ENCODE results near the gene HOMER2.
A peak's percentile ranks its signal among the peaks of the same experiment; 100 is the strongest.

HOMER2 gene

DNA sequence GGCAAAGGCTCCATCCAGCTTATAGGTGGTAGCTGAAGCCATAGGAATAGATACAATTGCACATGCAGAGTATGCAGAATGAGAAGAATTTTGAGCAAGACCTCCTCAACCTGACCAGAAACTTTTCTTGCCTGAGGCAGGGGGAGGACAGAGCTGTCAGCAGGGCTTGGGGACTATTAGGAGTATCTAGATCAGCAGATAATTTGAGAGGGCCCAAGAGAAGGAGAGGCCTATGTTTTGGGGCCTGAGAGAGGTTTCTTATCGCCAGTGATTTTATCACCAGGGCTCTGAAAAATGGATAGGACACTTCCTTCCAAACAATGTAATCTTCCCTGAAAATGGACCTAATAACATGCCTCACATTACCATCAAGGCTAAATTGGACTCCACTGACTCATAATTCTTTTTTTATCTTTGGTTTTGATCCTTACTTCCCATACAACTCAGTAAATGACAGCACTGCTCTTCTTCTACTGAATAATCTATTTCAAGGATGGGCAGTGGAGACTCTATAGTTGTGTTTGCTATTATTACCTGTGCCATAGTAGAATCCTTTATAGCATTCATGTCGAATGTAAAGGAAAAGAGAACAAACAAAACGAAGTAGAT is 17.7 kb upstream of the HOMER2 start:
- Histone ChIP-seq H3K4me3 (replicated peaks; ENCODE audit: low read depth, low read length) (no peak overlapping the region), H3K27me3 (replicated peaks; ENCODE audit: control insufficient read depth, insufficient read depth, low read length) (no peaks in the 10 kb centered on the region)
- TF ChIP-seq, protein P1, sequence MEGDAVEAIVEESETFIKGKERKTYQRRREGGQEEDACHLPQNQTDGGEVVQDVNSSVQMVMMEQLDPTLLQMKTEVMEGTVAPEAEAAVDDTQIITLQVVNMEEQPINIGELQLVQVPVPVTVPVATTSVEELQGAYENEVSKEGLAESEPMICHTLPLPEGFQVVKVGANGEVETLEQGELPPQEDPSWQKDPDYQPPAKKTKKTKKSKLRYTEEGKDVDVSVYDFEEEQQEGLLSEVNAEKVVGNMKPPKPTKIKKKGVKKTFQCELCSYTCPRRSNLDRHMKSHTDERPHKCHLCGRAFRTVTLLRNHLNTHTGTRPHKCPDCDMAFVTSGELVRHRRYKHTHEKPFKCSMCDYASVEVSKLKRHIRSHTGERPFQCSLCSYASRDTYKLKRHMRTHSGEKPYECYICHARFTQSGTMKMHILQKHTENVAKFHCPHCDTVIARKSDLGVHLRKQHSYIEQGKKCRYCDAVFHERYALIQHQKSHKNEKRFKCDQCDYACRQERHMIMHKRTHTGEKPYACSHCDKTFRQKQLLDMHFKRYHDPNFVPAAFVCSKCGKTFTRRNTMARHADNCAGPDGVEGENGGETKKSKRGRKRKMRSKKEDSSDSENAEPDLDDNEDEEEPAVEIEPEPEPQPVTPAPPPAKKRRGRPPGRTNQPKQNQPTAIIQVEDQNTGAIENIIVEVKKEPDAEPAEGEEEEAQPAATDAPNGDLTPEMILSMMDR (IDR thresholded peaks at IDR 0.05; ENCODE audit: insufficient read depth, low read length, poor library complexity, severe bottlenecking) = no peak

DNA sequence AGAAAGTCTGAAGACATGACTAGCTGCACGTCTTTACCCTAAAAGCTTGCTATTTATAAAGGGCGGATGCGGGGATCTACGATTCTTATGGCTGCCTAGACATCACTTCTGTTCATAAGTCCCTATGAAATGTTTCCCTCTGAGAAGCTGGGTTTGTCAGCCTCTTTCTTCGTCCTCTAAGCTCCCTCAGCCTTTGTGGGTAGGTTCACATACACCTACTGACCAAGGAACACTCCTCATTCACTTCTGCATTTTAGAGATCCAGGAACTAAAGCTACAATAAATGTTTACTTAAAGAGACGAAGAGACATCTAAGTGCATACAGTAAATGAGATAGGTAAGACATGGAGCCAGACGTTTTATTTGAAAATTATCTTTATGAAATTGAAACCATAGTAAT is 16.8 kb upstream of the HOMER2 start:
- Histone ChIP-seq H3K27me3 (replicated peaks; ENCODE audit: control insufficient read depth, insufficient read depth, low read length) (no peaks in the 10 kb centered on the region), H3K4me3 (replicated peaks; ENCODE audit: low read depth, low read length) (no peak overlapping the region), H3K36me3 (ENCODE audit: control insufficient read depth, insufficient read depth, low read length) (no peaks in the 10 kb centered on the region)
- DNase-seq (ENCODE audit: extremely low read depth, insufficient read length) = no peak
- TF ChIP-seq, protein P1 (IDR thresholded peaks at IDR 0.05; ENCODE audit: insufficient read depth, low read length, poor library complexity, severe bottlenecking) = no peak

More for the DNA sequence above, 17.7 kb upstream of the HOMER2 start:
- DNase-seq (ENCODE audit: extremely low read depth, insufficient read length) = no peak
- H3K36me3 ChIP-seq (ENCODE audit: control insufficient read depth, insufficient read depth, low read length) = no peaks in the 10 kb centered on the region

DNA sequence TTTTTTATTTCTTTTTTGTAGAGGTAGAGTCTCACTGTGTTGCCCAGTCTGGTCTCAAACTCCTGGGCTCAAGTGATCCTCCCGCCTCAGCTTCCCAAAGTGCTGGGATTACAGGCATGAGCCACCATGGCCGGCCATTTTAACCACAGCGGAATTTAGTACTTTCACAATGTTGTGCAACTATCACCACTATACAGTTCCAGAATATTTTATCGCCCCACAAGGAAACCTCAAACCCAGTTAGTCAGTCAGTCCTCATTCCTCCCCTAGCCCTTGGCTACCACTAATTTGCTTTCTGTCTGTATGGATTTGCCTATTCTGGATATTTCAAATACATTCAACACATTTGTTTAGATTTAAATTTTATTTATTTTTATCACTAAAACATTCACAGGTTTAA is 15.5 kb upstream of the HOMER2 start:
- no peak overlapping the region for H3K4me3 ChIP-seq (replicated peaks; ENCODE audit: low read depth, low read length)
- TF ChIP-seq, protein P1 (IDR thresholded peaks at IDR 0.05; ENCODE audit: insufficient read depth, low read length, poor library complexity, severe bottlenecking) = no peak
- H3K36me3 ChIP-seq (ENCODE audit: control insufficient read depth, insufficient read depth, low read length) = no peaks in the 10 kb centered on the region
- no peak for DNase-seq (ENCODE audit: extremely low read depth, insufficient read length)
- no peaks in the 10 kb centered on the region for H3K27me3 ChIP-seq (replicated peaks; ENCODE audit: control insufficient read depth, insufficient read depth, low read length)

DNA sequence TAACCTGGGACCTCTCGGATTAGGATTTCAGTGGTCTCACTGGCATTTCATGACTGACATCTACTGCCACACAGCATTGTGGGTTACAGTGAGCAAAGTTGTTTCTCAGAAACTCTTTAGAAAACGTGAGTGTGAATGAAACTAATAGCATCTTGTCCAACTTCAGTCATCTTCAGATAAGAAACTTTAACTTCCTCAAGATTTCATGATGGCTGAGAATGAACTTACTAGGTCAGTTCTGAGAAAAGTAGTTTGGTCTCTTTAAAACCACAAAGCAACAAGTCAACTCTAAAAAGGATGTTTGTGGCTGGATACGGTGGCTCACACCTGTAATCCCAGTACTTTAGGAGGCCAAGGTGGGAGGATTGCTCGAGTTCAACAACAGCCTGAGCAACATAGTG is 14.2 kb upstream of the HOMER2 start:
- Histone ChIP-seq H3K27me3 (replicated peaks; ENCODE audit: control insufficient read depth, insufficient read depth, low read length) (no peaks in the 10 kb centered on the region), H3K36me3 (ENCODE audit: control insufficient read depth, insufficient read depth, low read length) (no peaks in the 10 kb centered on the region), H3K4me3 (replicated peaks; ENCODE audit: low read depth, low read length) (no peak overlapping the region)
- peak; percentile 50 for DNase-seq (ENCODE audit: extremely low read depth, insufficient read length)
- TF ChIP-seq, protein P1 (IDR thresholded peaks at IDR 0.05; ENCODE audit: insufficient read depth, low read length, poor library complexity, severe bottlenecking) = no peak

DNA sequence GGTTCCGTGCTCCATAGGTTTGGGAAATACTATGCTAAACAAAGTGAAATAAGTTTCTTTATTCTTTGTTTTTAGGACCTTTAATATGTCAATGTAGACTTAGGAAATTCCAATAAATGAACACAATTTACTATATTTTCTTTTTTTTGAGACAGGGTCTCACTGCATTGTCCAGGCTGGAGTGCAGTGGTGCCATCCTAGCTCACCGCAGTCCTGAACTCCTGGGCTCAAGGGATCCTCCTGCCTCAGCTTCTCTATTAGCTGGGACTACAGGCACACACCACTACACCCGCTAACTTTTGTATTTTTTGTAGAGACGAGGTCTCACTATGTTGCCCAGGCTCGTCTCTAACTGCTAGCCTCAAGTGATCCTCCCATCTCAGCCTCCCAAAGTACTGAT is 12.4 kb upstream of the HOMER2 start:
- DNase-seq (ENCODE audit: extremely low read depth, insufficient read length) = no peak
- TF ChIP-seq, protein P1 (IDR thresholded peaks at IDR 0.05; ENCODE audit: insufficient read depth, low read length, poor library complexity, severe bottlenecking) = no peak
- Histone ChIP-seq H3K27me3 (replicated peaks; ENCODE audit: control insufficient read depth, insufficient read depth, low read length) (no peaks in the 10 kb centered on the region), H3K36me3 (ENCODE audit: control insufficient read depth, insufficient read depth, low read length) (no peaks in the 10 kb centered on the region), H3K4me3 (replicated peaks; ENCODE audit: low read depth, low read length) (no peak overlapping the region)
